K562 (cell line): Measurements from ENCODE around the gene PMVK. TPM values are rescaled to one million over a fixed set of nuclear protein-coding genes. Genes with fewer than 3 reads are reported as not detected.

ENCODE experiments used
- CBFA2T2 ChIP-seq: fragments of 450-650 bp; conservative IDR thresholded peaks from 2 replicates; pipeline ENCODE4 v1.6.1; 2017; ENCODE audit warnings: mild to moderate bottlenecking
- CCAR2 ChIP-seq: fragments of 200-400 bp; formaldehyde crosslinking; IDR thresholded peaks from 2 replicates; pipeline ENCODE4 v1.6.1; 2017; ENCODE audit warnings: mild to moderate bottlenecking, low read depth, low read length
- CHD1 ChIP-seq: fragments of 200-600 bp; sonication (generic); IDR thresholded peaks from one replicate; pipeline ENCODE4 v1.6.1; 2012; ENCODE audit warnings: mild to moderate bottlenecking, moderate library complexity, low read length, inconsistent platforms
- CSDE1 ChIP-seq, 2 experiments: fragments of 450-650 bp; IDR thresholded peaks; 2 replicates each; pipeline ENCODE4 v1.6.1; 2016; ENCODE audit warnings: mild to moderate bottlenecking in 1 of 2
- FOXJ2 ChIP-seq: fragments of 200-800 bp; sonication (Bioruptor generic); IDR thresholded peaks from 2 replicates; pipeline ENCODE4 v1.6.1; 2016; ENCODE audit warnings: missing genetic modification characterization, missing compliant biosample characterization
- LCOR ChIP-seq: sonication (generic); formaldehyde crosslinking; IDR thresholded peaks from 2 replicates; pipeline ENCODE4 v1.8.0; 2022; ENCODE audit warnings: mild to moderate bottlenecking, missing genetic modification reagents
- MAFF ChIP-seq: IDR thresholded peaks from 2 replicates; pipeline ENCODE4 v1.6.1; 2012; ENCODE audit warnings: low read length, improper control_type of control experiment
- NCOA6 ChIP-seq: fragments of 450-650 bp; IDR thresholded peaks from 2 replicates; pipeline ENCODE4 v1.6.1; 2017; ENCODE audit warnings: mild to moderate bottlenecking
- NR2C2 ChIP-seq, 2 experiments: fragments of 200-800 bp in 1 of 2; sonication (Bioruptor generic) in 1 of 2; sonication (generic) in 1 of 2; formaldehyde crosslinking in 1 of 2; IDR thresholded peaks; 2 replicates each; pipeline versions ENCODE4 v1.6.1 to v1.8.0; 2016 to 2022; ENCODE audit warnings: mild to moderate bottlenecking in 1 of 2, missing compliant biosample characterization in 1 of 2, missing genetic modification characterization in 1 of 2, missing genetic modification reagents in 1 of 2
- NR3C1 ChIP-seq: sonication (generic); formaldehyde crosslinking; IDR thresholded peaks from 2 replicates; pipeline ENCODE4 v1.8.1; 2022; ENCODE audit warnings: missing genetic modification reagents
- OTX1 ChIP-seq: fragments of 450-650 bp; formaldehyde crosslinking; IDR thresholded peaks from 2 replicates; pipeline ENCODE4 v1.4.0; 2022; ENCODE audit warnings: mild to moderate bottlenecking
- PRMT5 ChIP-seq: sonication (generic); formaldehyde crosslinking; IDR thresholded peaks from 2 replicates; pipeline ENCODE4 v1.5.0; 2020; ENCODE audit warnings: missing genetic modification reagents
- RBBP5 ChIP-seq: fragments of 200-600 bp; sonication (generic); IDR thresholded peaks from 2 replicates; pipeline ENCODE4 v1.6.1; 2012; ENCODE audit warnings: borderline replicate concordance, mild to moderate bottlenecking, low read length, control low read depth, inconsistent platforms; ENCODE audit not compliant: insufficient read depth, poor library complexity, severe bottlenecking
- SMARCA5 ChIP-seq: fragments of 450-650 bp; IDR thresholded peaks from 2 replicates; pipeline ENCODE4 v1.6.1; 2016
- ZNF24 ChIP-seq: fragments of 450-650 bp; IDR thresholded peaks from 2 replicates; pipeline ENCODE4 v1.6.1; 2016
- ZNF274 ChIP-seq: IDR thresholded peaks from 2 replicates; pipeline ENCODE4 v1.6.1; 2011; ENCODE audit warnings: low read depth, mild to moderate bottlenecking, low read length, moderate library complexity, borderline replicate concordance
- ZNF699 ChIP-seq: fragments of 250-450 bp; sonication (Bioruptor Pico); IDR thresholded peaks from 2 replicates; pipeline ENCODE4 v1.8.0; 2021; ENCODE audit warnings: mild to moderate bottlenecking, moderate library complexity; ENCODE audit not compliant: insufficient replicate concordance
- ZNF717 ChIP-seq: fragments of 250-450 bp; sonication (Bioruptor Pico); IDR thresholded peaks from 2 replicates; pipeline ENCODE4 v1.5.0; 2021
- ZNF79 ChIP-seq: fragments of 250-450 bp; sonication (Bioruptor Pico); IDR thresholded peaks from 2 replicates; pipeline ENCODE4 v1.4.0; 2020; ENCODE audit warnings: low read depth, mild to moderate bottlenecking, moderate library complexity
- polyA plus RNA-seq, 8 experiments: library from polyadenylated mRNA; depleted of rRNA in 4 of 8; stranded (reverse) in 5 of 8; unstranded in 3 of 8; fragments of >200 nt; fragmentation: Nextera tagmentation in 2 of 8; fragmentation: Illumina TruSeq in 1 of 8; extraction: Ambion mirVana in 2 of 8; extraction: Trizol in 1 of 8; gene quantifications; 2 replicates each; pipeline versions ENCODE4 v1.2.1 to v1.2.3, GENCODE V29; 2011 to 2014; ENCODE audit warnings: inconsistent platforms in 1 of 8, missing spikeins in 1 of 8
- total RNA-seq, 7 experiments: library from RNA; depleted of rRNA in 6 of 7; stranded (reverse); fragments of >200 nt in 6 of 7; fragmentation: Illumina TruSeq in 2 of 7; extraction: Trizol in 2 of 7; gene quantifications; 2 replicates each; pipeline versions ENCODE4 v1.2.1 to v1.2.3, GENCODE V29; 2011 to 2021; ENCODE audit warnings: low replicate concordance in 1 of 7
- TF ChIP-seq, protein P1 (sequence below): IDR thresholded peaks from 3 replicates; pipeline ENCODE4 v1.6.1; 2011; ENCODE audit warnings: borderline replicate concordance, mild to moderate bottlenecking, moderate library complexity; ENCODE audit not compliant: insufficient read length; ENCODE audit errors: extremely low read depth
- TF ChIP-seq, protein P2 (sequence below): sonication (generic); formaldehyde crosslinking; IDR thresholded peaks from 2 replicates; pipeline ENCODE4 v1.8.0; 2022; ENCODE audit warnings: mild to moderate bottlenecking, missing genetic modification reagents, borderline replicate concordance

The PMVK gene
- total and polyA plus RNA-seq, 9 of the 15 experiments (the other 6 are each of a cell fraction or from before 2014, with no cell fraction given): 1.1 to 15.3 (median 6.3) TPM

DNA sequence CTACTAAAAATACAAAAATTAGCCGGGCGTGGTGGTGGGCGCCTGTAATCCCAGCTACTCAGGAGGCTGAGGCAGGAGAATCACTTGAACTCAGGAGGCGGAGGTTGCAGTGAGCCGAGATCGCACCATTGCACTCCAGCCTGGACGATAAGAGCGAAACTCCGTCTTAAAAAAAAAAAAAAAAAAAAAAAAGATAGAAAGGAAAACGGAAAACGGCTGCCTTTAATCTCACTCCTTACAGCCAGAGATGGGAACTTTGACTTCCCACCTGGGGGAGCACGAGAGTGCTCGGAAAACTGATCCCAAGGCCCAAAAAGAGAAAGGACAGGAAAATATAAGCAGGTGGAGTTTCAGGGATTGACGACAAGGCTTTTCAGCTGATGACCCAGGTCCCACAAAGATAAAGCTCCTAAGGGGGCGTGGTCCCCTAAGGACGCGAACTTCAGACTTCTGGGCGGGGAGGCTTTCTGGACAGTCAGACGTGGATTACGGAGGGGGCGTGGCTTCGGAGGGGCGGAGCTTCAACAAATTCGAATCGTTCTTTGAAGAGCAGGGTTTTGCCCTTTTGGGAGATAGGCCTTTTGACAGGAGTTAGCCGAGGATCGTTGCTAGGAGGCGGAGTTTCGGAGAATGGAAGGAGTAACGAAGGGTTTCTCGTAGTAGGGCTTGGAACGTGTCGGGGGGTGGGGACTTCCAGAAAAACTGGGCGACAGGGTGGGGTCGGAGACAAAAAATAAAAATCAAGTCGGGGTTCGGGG, 37.0 kb upstream of the PMVK start (continued):
- TF ChIP-seq, protein P1, sequence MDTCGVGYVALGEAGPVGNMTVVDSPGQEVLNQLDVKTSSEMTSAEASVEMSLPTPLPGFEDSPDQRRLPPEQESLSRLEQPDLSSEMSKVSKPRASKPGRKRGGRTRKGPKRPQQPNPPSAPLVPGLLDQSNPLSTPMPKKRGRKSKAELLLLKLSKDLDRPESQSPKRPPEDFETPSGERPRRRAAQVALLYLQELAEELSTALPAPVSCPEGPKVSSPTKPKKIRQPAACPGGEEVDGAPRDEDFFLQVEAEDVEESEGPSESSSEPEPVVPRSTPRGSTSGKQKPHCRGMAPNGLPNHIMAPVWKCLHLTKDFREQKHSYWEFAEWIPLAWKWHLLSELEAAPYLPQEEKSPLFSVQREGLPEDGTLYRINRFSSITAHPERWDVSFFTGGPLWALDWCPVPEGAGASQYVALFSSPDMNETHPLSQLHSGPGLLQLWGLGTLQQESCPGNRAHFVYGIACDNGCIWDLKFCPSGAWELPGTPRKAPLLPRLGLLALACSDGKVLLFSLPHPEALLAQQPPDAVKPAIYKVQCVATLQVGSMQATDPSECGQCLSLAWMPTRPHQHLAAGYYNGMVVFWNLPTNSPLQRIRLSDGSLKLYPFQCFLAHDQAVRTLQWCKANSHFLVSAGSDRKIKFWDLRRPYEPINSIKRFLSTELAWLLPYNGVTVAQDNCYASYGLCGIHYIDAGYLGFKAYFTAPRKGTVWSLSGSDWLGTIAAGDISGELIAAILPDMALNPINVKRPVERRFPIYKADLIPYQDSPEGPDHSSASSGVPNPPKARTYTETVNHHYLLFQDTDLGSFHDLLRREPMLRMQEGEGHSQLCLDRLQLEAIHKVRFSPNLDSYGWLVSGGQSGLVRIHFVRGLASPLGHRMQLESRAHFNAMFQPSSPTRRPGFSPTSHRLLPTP: no peak
- TF ChIP-seq FOXJ2 (tag): no peak
- no peak for TF ChIP-seq MAFF
- no peak for TF ChIP-seq CCAR2
- no peak for TF ChIP-seq NR3C1 (CRISPR knock-in tag)
- no peak for TF ChIP-seq CSDE1 (IDR thresholded peaks at IDR 0.05)
- TF ChIP-seq OTX1 (CRISPR knock-in tag): peak; percentile 6; the same call in 1 of the 2 replicates
- no peak for TF ChIP-seq PRMT5
- TF ChIP-seq ZNF699: no peak
- TF ChIP-seq SMARCA5: no peak
- no peak; the same call in 1 of the 2 replicates for TF ChIP-seq CBFA2T2
- no peak for TF ChIP-seq ZNF274
- no peak for TF ChIP-seq LCOR (CRISPR knock-in tag)
- TF ChIP-seq RBBP5: no peak
- TF ChIP-seq ZNF79: no peak
- peak; percentile 79 for TF ChIP-seq CHD1
- TF ChIP-seq NR2C2 (CRISPR knock-in tag; IDR thresholded peaks at IDR 0.05): 0 out of 2 replicates have a peak, but pooled peaks have one; percentile 7
- TF ChIP-seq NR2C2 (tag; IDR thresholded peaks at IDR 0.05): no peak
- TF ChIP-seq, protein P2, sequence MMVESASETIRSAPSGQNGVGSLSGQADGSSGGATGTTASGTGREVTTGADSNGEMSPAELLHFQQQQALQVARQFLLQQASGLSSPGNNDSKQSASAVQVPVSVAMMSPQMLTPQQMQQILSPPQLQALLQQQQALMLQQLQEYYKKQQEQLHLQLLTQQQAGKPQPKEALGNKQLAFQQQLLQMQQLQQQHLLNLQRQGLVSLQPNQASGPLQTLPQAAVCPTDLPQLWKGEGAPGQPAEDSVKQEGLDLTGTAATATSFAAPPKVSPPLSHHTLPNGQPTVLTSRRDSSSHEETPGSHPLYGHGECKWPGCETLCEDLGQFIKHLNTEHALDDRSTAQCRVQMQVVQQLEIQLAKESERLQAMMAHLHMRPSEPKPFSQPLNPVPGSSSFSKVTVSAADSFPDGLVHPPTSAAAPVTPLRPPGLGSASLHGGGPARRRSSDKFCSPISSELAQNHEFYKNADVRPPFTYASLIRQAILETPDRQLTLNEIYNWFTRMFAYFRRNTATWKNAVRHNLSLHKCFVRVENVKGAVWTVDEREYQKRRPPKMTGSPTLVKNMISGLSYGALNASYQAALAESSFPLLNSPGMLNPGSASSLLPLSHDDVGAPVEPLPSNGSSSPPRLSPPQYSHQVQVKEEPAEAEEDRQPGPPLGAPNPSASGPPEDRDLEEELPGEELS (CRISPR knock-in tag): no peak
- no peak for TF ChIP-seq ZNF717
- TF ChIP-seq NCOA6: no peak
- TF ChIP-seq ZNF24: no peak
